Right kidney (tissue), 9 donors: ENCODE measurements around the gene CCDC183.
A peak's percentile ranks its signal among the peaks of the same experiment; 100 is the strongest.
"Not testable (repeated sequence)": the region's sequence is repeated elsewhere in the genome, so short reads cannot be mapped to it uniquely, and the experiment has no call there.

Source experiments
- DNase-seq: peaks from one replicate; pipeline ENCODE4 v3.0.0-alpha.2; 2016
- long read RNA-seq, 8 donors: transcript quantifications; one replicate each; lab custom pipeline, GENCODE V29; 2026

The CCDC183 gene
- long read RNA-seq, donor 1 = 0 reads
- long read RNA-seq, donor 2 = 0 reads
- long read RNA-seq, donor 3, partial matches to known transcripts = 7 of 7 reads
- long read RNA-seq, donor 3, other reads (novel, unspliced or antisense) = 0 of 7 reads
- long read RNA-seq, donor 4, partial matches to known transcripts = 6 of 6 reads
- long read RNA-seq, donor 4, other reads (novel, unspliced or antisense) = 0 of 6 reads
- long read RNA-seq, donor 5 = 0 reads
- long read RNA-seq, donor 6 = 0 reads
- long read RNA-seq, donor 7, partial matches to known transcripts = 9 of 9 reads
- long read RNA-seq, donor 7, other reads (novel, unspliced or antisense) = 0 of 9 reads
- long read RNA-seq, donor 8 = 0 reads

- no peak for DNase-seq
Measured at GRCh38 chr9:136796238-136796774, at the start of gene CCDC183. CCDC183 (plus strand) TSS chr9:136796338; CDS start chr9:136796398, 60 bp downstream.

- no peak for DNase-seq
Measured at GRCh38 chr9:136746621-136747020, 49.5 kb upstream of the CCDC183 start.

DNA sequence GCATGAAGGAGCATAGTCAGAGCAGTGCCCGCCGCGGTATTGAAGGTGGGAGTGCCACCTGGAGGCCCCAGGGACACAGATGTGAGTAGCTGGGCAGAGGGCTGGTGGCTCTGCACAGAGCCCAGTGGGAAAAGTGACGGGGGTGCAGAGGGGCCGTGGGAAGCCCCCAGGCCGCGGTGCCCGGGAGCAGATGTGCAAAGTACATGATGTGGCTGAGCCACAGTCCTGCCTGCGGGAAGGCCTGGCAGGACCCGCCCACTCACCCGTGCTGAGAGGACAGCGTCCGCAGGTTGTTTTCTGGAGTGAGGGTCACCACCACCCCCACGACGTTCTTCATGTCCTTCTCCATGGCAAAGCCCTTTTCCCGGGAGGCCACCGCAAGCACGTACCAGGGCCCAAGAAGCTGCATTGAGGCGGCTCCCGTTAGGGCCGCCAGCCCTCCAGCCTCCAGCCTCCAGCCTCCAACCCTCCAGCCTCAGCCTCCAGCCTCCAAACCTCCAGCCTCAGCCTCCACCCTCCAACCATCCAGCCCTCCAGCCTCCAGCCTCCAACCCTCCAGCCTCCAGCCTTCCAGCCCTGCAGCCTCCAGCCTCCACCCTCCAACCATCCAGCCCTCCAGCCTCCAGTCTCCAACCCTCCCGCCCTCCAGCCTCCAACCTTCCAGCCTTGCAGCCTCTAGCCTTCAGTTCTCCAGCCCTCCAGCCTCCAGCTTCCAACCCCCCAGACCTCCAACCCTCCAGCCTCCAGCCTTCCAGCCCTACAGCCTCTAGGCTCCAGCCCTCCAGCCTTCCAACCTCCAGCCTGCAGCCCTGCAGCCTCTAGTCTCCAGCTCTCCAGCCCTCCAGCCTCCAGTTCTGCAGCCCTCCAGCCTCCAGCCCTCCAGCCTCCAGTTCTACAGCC, 48.7 kb upstream of the CCDC183 start:
- DNase-seq = no peak

GRCh38 chr9:136748201-136748600, 47.9 kb upstream of the CCDC183 start, which contains the start of gene LCN6:
LCN6 (minus strand) TSS chr9:136748525; CDS start chr9:136748483, 42 bp downstream.
- no peak for DNase-seq

DNA sequence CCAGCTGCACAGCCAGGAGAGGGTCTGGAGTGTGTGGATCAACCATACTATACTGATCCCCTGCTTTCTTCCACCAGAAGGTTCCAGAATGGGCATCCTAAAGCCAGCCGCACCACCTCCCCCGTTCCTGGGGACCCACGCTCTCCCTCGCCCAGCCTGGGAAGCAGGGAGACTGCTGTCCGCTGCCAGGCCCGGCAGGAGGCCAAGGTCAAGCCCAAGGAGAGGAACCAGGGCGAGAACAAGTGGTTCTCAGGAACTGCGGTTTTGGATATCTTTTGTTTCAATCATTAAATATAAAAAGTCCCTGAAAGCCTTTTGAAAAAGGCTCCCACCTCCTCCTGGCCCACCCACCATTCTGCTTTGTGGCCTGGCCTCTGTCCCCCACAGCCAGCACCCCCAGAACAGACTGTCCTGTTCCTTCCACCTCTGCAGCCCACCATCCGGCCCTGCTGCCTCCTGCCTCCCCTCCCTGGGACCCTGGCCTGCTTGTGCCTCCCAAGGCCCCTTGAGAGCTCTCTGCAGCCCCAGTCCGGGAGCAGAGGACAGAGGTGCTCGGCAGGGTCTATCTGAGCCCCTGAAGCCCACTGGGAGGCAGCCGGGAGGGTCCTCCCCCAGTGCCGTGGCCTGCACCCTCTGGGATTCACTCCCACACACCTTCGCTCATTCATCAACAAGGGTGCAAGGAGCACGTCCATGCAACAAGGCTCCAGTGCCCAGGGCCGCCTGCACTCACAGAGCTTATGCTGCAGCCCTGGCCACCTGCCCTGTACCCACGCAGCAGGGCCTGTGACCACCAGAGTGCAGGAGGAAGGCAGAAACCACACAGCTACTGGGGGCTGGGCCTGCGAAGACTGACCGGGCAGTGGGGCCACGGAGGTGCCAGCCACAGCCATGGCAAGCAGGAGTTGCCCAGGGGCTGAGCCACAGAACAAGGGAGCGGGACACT, 47.2 kb upstream of the CCDC183 start:
- DNase-seq = no peak

DNA sequence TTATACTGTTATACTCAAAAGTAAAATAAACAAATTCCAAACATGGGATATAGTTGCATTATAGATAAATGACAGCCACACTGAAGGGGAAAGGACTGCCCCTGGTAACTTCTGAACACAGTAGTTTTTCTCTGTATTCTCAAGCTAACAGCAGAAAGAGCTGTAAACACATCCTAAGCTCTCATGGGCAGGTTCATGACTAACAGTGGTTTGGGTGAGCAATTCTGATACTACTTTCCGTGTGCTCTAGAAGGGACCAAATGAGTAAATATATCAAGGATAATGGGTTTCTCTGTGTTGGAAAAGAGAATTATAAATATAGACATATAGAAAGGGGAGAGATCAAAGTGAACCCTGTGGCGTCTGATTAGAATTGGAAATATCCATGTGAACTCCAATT, 45.6 kb upstream of the CCDC183 start:
- no peak for DNase-seq

- DNase-seq = no peak
Measured at GRCh38 chr9:136751244-136751643, 44.9 kb upstream of the CCDC183 start.

GRCh38 chr9:136751814-136752213, 44.3 kb upstream of the CCDC183 start:
- no peak for DNase-seq

GRCh38 chr9:136753371-136754058, 42.6 kb upstream of the CCDC183 start:
- DNase-seq = no peak

DNA sequence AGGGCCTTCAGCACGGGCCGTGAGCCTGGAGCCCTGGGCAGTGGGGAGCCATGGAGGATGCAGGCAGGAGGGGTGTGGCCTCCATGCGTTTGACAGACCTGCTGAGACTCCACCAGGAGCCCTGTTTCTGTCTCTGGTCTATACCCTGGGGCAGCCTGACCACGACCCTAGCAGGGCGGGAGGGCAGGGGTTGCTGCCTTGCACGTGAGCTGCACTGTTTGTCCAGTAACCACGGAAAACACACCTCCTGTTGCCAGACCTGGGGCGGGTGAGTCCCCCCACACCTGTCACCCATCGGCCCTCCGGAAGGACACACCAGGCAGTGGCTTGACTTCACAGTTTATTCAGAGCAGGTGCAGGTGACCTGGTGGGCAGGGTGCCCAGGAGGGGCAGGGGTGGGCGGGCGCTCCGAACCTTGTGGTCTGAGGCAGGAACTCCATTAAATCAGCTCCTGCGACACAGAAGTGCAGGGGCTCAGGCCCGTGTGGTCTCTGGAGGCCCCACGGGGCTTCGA, 42.0 kb upstream of the CCDC183 start:
- no peak for DNase-seq

GRCh38 chr9:136754626-136755301, 41.4 kb upstream of the CCDC183 start:
- DNase-seq = no peak

DNA sequence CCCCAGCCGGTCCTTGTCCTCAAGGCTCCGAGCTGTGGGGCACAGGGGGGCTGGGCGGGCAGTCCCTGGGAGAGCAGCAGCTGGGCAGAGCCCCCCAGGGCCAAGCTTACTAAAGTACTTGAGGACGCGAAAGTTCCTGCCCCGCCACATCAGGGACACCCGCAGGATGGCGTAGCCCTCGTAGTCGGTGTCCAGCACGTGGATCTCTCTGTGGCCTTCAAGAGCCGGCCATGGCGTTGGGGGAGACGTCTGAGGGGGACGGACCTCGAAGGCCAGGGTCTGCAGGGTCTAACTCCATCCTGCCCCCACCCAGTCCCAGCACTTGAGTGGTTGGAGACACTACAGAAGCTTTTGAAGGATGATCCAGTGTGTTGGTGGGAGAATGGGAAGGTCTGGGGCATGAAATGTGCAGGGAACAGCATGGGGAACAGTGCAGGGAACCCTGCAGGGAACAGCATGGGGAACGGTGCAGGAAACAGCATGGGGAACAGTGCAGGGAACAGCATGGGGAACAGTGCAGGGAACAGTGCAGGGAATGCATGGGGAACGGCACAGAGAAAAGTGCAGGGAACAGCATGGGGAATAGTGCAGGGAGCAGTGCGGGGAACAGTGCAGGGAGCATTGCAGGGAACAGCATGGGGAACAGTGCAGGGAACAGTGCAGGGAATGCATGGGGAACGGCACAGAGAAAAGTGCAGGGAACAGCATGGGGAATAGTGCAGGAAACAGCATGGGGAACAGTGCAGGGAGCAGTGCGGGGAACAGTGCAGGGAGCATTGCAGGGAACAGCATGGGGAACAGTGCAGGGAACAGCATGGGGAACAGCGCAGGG, 40.6 kb upstream of the CCDC183 start:
- DNase-seq = not testable (repeated sequence)

DNA sequence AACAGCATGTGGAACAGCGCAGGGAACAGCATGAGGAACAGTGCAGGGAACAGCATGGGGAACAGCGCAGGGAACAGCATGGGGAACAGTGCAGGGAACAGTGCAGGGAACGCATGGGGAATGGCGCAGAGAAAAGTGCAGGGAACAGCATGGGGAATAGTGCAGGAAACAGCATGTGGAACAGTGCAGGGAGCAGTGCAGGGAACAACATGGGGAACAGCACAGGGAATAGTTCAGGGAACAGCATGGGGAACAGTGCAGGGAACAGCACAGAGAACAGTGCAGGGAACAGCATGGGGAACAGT, 40.1 kb upstream of the CCDC183 start:
- no peak for DNase-seq

DNA sequence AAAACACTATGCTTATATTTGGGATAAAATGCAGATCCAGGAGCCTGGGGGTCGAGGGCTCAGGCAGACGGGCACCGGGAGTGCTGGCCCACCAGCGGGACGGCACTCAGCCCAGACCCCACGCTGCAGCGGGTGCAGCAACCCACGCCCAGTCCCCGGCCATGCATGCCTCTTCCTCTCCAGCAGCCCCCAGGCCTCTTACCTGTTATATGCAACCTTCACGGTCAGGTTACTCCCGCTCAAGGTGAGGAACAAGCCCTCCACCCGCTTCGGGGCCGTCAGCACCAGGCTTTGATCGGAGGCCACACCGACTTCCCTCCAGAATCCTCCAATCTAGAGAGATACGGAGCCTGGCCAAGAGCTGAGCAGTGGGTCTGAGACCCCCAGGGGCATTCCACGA, 39.3 kb upstream of the CCDC183 start:
- DNase-seq = no peak

DNA sequence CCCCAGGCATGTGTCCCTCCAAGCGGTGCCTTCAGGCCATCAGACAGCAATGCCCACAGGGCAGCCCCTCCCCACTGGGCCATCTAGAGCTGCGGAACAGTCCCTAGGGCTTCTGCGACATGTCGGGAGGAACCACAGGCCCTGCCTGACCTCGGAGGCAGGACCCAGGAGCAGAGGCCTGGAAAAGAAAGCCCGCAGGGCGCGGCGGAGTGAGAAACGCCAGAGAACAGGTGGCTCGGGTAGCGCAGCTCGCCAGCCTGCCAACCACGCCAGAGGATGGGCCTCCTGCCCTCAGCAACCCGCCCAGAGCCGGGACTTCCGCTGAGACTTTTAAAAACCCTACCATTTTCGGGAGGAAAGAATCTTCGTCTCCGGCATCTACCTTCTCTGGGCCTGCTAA, 38.8 kb upstream of the CCDC183 start:
- DNase-seq = no peak

GRCh38 chr9:136757751-136758140, 38.4 kb upstream of the CCDC183 start:
- peak; percentile 49 for DNase-seq

DNA sequence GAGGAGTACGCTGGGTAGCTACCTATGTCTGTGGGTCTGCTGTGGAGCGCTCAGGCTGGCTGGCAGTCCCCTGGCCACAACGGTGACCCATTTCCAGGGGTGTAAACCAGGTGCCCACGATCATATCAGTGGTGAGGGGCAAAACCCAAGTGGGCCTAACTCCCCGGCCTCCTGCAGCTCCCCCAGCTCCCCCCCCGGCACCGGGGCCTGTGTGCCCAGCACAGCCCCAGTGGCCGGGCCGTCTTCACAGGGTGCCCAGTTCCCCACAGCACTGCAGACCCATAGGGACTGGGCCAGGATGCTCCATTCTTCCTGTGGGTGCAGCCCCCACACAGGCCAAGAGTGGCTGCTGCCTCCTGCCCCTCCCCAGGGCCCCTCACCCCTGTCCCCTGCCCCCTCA, 37.1 kb upstream of the CCDC183 start:
- no peak for DNase-seq

- DNase-seq = no peak
Measured at GRCh38 chr9:136759436-136760325, 36.5 kb upstream of the CCDC183 start.

DNA sequence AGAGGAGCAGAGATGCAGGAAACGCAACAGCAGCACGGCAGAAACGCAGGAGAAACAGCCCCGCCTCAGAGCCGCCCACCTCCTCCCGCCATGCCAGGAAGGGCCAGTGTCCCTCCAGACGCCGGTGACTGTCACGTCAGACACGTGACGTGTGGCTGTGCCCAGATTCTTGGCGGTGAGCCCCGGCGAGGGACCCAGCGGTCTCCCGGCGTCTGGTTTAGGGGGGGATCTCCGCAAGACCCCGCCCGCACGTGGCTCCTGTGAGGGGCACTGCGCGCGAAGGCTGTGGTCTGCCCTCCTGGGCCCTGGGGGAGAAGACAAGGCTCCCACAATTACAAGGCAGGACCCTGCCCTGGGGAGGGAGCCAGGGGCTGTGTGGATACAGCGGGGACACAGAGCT, 35.7 kb upstream of the CCDC183 start:
- DNase-seq = no peak
